Measurements from ENCODE around the gene ELF4. TPM values are rescaled to one million over a fixed set of nuclear protein-coding genes. Genes with fewer than 3 reads are reported as not detected.

Gene ELF4
- total RNA-seq, 4 donors from 2014 or later: 17.3 to 26.3 (median 21.6) TPM

GRCh38 chrX:130144509-130144908 is 34.2 kb upstream of the ELF4 start:
- H3K36me3 ChIP-seq: peaks cover 22% of the 10 kb centered on the region
- TF ChIP-seq POLR2AphosphoS5 (IDR thresholded peaks at IDR 0.05): no peak
- TF ChIP-seq EP300 (IDR thresholded peaks at IDR 0.05): no peak
- TF ChIP-seq CTCF (IDR thresholded peaks at IDR 0.05): no peak
- TF ChIP-seq POLR2A (IDR thresholded peaks at IDR 0.05): no peak
- no peaks in the 10 kb centered on the region for H3K4me1 ChIP-seq
- no peaks in the 10 kb centered on the region for H3K9me3 ChIP-seq
- no peak overlapping the region for H3K4me3 ChIP-seq
- DNase-seq (ENCODE audit: low spot score in 2 of 2): no peak
- no peak overlapping the region for H3K27ac ChIP-seq
- no peaks in the 10 kb centered on the region for H3K27me3 ChIP-seq
- WGBS: 80% methylated on average over 3 of the region's 3 CpGs

GRCh38 chrX:130139474-130140201 is 29.3 kb upstream of the ELF4 start:
- WGBS: 53% methylated on average over 3 of the region's 3 CpGs
- Histone ChIP-seq H3K4me1 (no peaks in the 10 kb centered on the region), H3K9me3 (no peaks in the 10 kb centered on the region), H3K36me3 (peaks cover 30% of the 10 kb centered on the region), H3K27ac (no peak overlapping the region), H3K27me3 (no peaks in the 10 kb centered on the region), H3K4me3 (no peak overlapping the region)
- DNase-seq (ENCODE audit: low spot score in 2 of 2): no peak
- TF ChIP-seq EP300 (IDR thresholded peaks at IDR 0.05): no peak
- no peak for TF ChIP-seq POLR2A (IDR thresholded peaks at IDR 0.05)
- no peak for TF ChIP-seq POLR2AphosphoS5 (IDR thresholded peaks at IDR 0.05)
- TF ChIP-seq CTCF (IDR thresholded peaks at IDR 0.05): no peak

- no peaks in the 10 kb centered on the region for H3K27me3 ChIP-seq
- H3K4me3 ChIP-seq: no peak overlapping the region
- 81% methylated on average over 8 of the region's 8 CpGs for WGBS
- no peak overlapping the region for H3K27ac ChIP-seq
- DNase-seq (ENCODE audit: low spot score in 2 of 2): no peak
- H3K4me1 ChIP-seq: no peaks in the 10 kb centered on the region
- TF ChIP-seq POLR2A (IDR thresholded peaks at IDR 0.05) (no peak), POLR2AphosphoS5 (IDR thresholded peaks at IDR 0.05) (no peak), CTCF (IDR thresholded peaks at IDR 0.05) (no peak)
- H3K36me3 ChIP-seq: peaks cover 41% of the 10 kb centered on the region
- H3K9me3 ChIP-seq: no peaks in the 10 kb centered on the region
These were observed 26.7 kb upstream of the ELF4 start for GRCh38 chrX:130136961-130137360.

- H3K9me3 ChIP-seq: no peaks in the 10 kb centered on the region
- H3K4me1 ChIP-seq: no peaks in the 10 kb centered on the region
- H3K4me3 ChIP-seq: no peak overlapping the region
- H3K36me3 ChIP-seq: peaks cover 43% of the 10 kb centered on the region
- WGBS: 82% methylated on average over 5 of the region's 5 CpGs
- no peak for DNase-seq (ENCODE audit: low spot score in 2 of 2)
- H3K27me3 ChIP-seq: no peaks in the 10 kb centered on the region
- H3K27ac ChIP-seq: no peak overlapping the region
- no peak for TF ChIP-seq POLR2AphosphoS5 (IDR thresholded peaks at IDR 0.05)
- no peak for TF ChIP-seq CTCF (IDR thresholded peaks at IDR 0.05)
- TF ChIP-seq EP300 (IDR thresholded peaks at IDR 0.05): no peak
- no peak for TF ChIP-seq POLR2A (IDR thresholded peaks at IDR 0.05)
These were observed 26.2 kb upstream of the ELF4 start for GRCh38 chrX:130136496-130136895.

- TF ChIP-seq CTCF (IDR thresholded peaks at IDR 0.05) (no peak), POLR2A (IDR thresholded peaks at IDR 0.05) (no peak), EP300 (IDR thresholded peaks at IDR 0.05) (no peak), POLR2AphosphoS5 (IDR thresholded peaks at IDR 0.05) (no peak)
- peaks cover 41% of the 10 kb centered on the region for H3K36me3 ChIP-seq
- H3K4me3 ChIP-seq: no peak overlapping the region
- no peaks in the 10 kb centered on the region for H3K27me3 ChIP-seq
- DNase-seq (ENCODE audit: low spot score in 2 of 2): no peak
- 72% methylated on average over 5 of the region's 5 CpGs for WGBS
- H3K9me3 ChIP-seq: no peaks in the 10 kb centered on the region
- H3K27ac ChIP-seq: no peak overlapping the region
- H3K4me1 ChIP-seq: peaks cover under 1% of the 10 kb centered on the region
These were observed 20.7 kb upstream of the ELF4 start for GRCh38 chrX:130130990-130131389.

All from suprapubic skin (tissue), 4 donors.